NCI-H1436 (cell line): ENCODE measurements around the gene ASXL1.
"Not testable (repeated sequence)": the region's sequence is repeated elsewhere in the genome, so short reads cannot be mapped to it uniquely, and the experiment has no call there.

ENCODE experiments used
- DNase-seq: peaks from one replicate; lab custom pipeline; 2025; lab: John Stamatoyannopoulos, UW

Gene ASXL1

DNA sequence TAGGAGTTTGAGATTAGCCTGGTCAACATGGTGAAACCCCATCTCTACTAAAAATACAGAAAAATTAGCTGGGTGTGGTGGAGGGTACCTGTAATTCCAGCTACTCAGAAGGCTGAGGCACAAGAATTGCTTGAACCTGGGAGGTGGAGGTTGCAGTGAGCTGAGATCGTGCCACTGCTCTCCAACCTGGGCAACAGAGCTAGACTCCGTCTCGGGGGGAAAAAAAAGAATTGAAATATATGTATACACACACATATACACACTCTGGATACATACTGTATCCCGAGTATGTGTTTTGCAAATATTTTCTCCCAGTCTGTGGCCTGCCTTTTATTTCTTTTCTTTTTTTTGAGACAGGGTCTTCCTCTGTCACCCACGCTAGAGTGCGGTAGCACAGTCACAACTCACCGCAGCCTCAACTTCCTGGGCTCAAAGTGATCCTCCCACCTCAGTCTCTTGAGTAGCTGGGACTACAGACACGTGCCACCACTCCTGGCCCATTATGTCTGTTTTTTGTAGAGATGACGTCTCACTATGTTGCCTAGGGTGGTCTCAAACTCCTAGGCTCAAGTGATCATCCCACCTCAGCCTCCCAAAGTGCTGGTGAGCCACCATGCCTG, 49.1 kb downstream of the ASXL1 start:
- DNase-seq: not testable (repeated sequence)

DNA sequence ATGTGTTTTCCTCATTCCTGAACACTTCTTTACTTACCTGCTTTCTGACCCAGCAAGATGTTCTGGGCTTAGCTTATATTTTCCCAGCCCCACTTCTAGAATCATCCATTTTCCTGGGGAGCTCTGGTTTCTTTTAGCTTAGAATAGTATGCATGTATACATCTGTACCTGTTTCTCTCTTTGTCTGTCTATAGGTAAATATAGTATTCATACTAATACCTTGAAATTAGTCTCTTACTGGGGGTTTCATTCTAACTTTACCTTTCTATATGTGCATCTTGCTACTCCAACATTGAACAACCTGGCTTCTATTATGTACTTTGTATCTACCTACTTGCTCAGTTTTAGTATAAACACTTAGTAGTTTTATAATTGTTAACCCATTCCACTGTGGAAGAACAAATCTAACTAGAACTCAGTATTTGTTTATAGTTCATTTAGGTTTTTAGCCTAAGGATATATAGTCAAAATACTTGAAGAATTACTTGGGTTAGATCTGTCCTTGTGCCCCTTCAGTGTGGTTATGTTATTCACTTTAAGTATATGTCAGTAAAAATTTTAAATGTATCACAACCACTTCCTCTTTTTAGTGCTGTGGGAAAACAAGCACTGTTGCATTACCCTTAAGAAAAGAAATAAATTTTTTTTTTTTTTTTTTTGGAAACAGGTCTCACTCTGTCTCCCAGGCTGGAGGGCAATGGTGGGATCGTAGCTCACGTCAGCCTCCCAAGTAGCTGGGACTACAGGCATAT, 54.0 kb downstream of the ASXL1 start:
- DNase-seq: no peak

DNA sequence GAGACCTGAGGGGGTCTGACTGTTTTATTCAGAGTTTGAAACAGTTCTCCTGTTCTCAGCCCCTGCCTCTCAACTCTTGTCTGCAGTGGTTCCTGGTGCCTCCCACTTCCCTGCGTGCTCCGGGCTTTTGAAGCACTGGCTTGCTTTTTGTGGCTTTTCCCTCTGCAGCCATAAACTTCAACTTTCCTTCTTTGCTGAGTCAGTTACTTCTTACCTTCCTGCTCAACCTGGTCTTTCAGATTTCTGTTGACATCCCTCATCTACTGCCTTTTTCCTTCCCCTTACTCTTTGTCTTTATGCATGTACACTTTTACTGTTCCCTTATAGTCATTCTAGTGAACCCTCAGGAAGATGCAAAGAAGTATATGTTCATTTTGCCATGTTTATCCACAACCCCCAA, 57.4 kb downstream of the ASXL1 start:
- no peak for DNase-seq

DNA sequence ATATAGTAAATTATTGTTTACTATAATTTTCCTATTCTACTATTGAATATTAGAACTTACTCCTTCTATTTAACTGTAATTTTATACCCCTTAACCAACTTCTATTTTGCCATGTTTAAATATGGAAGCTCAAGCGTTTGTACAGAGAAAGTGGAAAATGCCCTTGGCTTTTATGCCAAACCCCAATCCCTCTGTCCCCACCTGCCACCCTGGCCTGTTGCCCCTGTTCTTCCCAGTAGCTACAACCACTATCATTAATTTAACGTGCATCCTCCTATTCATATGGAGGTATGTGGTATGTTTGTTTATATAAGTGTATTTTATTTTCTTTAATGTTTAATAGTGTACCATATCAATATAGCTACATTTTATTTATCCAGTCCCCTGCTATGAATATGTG, 58.1 kb downstream of the ASXL1 start:
- no peak for DNase-seq

DNA sequence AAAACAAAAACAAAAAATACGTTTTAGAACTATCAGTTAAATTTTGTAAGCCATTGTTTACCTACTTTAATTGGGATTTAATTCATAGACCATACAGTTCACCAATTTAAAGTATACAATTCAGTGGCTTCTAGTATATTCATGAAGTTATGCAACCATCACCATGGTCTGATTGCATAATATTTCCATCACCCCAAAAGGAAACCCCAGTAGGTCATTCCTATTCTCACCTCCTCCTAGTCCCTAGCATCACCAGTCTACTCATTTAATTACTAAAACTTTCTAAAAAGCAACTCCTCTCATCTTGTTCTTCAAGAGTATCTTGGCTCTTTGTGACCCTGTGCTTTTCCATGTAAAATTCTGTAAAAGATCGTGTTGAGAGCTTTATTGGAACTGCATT, 60.2 kb downstream of the ASXL1 start:
- no peak for DNase-seq

DNA sequence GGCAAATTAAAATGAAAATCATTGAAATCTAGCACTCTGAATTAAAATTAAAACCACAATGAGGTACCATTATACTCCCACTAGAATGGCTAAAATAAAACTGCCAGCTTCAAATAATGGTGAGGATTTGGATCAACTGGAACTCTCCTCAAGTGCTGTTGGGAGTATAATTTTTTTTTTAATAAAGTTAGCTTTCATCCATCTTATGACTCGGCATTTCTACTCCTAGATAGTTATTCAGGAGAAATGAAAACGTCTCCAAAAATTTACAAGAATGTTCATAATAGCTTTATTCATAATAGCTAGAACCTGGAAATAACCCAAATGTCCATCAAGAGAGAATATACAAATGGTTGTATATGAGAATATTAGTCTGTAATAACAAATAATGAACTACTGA, 63.2 kb downstream of the ASXL1 start:
- no peak for DNase-seq

DNA sequence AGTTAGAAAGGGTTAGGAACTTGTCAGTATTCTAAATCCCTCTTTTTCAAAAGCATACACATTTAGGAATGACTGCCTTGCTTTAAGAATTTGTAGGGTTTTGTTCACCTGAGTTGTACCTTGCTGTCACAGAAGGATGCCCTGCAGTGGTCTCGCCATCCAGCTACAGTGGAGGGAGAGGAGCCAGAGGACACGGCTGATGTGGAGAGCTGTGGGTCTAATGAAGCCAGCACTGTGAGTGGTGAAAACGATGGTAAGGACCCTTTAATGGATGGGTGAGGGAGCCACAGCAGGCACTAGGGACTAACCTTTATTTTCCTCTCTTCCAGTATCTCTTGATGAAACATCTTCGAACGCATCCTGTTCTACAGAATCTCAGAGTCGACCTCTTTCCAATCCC, 69.9 kb downstream of the ASXL1 start:
- no peak for DNase-seq

DNA sequence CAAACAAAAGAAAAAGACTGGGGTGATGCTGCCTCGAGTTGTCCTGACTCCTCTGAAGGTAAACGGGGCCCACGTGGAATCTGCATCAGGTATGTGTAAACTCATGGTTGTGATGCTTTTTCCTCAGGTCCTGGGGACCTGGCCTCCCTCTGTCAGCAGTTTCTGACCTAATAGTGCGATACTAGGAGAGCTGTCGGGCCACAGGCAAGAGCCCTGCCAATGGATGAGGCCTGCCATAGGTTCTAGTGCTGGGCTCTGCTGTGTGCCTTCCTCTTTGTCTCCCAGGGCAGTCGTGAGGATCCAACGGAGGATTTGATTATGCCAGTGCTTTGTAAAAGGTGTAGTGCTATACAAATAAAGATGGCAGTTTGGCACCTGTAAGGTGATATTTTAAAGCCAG, 71.2 kb downstream of the ASXL1 start:
- DNase-seq: no peak

DNA sequence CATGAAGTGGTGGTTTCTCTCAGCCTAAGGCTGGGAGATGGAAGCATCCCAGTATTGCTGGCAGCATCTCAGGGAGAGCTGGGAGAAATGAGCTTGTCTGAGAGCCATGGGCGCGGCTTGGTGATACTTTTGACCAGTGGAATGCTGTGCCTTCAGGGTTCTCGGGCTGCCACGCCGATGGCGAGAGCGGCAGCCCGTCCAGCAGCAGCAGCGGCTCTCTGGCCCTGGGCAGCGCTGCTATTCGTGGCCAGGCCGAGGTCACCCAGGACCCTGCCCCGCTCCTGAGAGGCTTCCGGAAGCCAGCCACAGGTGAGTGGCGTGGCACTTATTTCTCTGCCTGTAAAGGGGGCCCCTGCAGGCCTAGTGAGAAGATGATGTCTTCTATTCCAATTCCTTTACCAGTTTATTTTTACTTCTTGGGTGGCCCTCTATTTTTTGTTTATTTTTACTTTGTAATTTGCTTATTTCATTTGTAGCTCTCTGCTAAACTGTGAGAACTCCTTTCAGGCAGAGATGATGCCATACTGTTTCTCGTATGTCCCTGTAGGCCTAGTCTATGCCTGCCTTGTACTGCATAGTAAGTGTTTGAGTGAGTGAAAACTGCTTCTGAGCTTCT, 71.7 kb downstream of the ASXL1 start:
- no peak for DNase-seq

DNA sequence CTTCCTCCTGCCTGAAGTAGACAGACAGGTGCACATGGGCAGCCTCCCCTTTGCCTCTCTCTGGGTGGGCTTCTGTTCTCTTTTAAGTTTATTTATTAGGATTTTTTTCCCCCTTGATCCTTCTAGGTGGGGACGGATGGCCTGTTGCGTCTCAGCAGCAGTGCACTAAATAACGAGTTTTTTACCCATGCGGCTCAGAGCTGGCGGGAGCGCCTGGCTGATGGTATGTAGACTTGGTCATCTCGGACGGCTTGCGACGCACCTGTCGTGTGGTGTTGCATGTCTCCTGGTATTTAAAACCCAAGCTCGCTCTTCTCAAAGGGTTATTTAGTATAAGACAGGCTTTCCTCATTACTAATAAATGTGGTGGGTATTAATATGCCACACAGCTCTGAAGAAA, 73.3 kb downstream of the ASXL1 start:
- DNase-seq: no peak

DNA sequence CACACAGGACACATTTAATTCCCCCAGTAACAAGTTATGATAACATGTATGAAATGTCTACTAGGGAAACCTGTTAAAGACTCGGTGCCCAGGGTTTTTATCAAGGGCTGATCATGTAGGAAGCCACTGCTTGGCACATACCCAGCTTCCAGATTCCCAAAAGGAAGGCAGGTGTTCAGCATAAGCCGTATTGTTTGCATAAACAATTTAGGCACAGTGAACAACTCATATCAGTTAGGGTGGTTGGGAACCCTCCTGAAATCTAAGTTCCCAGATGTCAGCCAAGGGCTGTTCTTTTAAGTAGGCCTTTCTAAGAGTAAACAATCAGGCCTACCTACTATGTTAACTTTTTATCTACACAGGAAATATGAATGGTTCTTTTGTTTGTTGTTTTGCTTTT, 74.1 kb downstream of the ASXL1 start:
- DNase-seq: no peak

DNA sequence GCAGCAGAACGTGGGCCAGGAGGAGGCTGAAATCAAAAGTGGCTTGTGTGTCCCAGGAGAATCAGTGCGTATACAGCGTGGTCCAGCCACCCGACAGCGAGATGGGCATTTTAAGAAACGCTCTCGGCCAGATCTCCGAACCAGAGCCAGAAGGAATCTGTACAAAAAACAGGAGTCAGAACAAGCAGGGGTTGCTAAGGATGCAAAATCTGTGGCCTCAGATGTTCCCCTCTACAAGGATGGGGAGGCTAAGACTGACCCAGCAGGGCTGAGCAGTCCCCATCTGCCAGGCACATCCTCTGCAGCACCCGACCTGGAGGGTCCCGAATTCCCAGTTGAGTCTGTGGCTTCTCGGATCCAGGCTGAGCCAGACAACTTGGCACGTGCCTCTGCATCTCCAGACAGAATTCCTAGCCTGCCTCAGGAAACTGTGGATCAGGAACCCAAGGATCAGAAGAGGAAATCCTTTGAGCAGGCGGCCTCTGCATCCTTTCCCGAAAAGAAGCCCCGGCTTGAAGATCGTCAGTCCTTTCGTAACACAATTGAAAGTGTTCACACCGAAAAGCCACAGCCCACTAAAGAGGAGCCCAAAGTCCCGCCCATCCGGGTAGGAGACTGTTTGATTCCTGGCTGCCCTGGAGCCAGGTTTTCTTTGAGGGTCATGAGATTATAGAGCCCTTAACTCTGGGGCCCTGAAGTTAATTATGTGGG, 75.3 kb downstream of the ASXL1 start:
- DNase-seq: no peak

DNA sequence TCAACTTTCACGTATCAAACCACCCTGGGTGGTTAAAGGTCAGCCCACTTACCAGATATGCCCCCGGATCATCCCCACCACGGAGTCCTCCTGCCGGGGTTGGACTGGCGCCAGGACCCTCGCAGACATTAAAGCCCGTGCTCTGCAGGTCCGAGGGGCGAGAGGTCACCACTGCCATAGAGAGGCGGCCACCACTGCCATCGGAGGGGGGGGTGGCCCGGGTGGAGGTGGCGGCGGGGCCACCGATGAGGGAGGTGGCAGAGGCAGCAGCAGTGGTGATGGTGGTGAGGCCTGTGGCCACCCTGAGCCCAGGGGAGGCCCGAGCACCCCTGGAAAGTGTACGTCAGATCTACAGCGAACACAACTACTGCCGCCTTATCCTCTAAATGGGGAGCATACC, 76.3 kb downstream of the ASXL1 start:
- no peak for DNase-seq

DNA sequence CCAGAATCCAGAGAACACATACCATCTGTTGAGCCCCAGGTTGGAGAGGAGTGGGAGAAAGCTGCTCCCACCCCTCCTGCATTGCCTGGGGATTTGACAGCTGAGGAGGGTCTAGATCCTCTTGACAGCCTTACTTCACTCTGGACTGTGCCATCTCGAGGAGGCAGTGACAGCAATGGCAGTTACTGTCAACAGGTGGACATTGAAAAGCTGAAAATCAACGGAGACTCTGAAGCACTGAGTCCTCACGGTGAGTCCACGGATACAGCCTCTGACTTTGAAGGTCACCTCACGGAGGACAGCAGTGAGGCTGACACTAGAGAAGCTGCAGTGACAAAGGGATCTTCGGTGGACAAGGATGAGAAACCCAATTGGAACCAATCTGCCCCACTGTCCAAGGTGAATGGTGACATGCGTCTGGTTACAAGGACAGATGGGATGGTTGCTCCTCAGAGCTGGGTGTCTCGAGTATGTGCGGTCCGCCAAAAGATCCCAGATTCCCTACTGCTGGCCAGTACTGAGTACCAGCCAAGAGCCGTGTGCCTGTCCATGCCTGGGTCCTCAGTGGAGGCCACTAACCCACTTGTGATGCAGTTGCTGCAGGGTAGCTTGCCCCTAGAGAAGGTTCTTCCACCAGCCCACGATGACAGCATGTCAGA, 77.4 kb downstream of the ASXL1 start:
- DNase-seq: no peak

DNA sequence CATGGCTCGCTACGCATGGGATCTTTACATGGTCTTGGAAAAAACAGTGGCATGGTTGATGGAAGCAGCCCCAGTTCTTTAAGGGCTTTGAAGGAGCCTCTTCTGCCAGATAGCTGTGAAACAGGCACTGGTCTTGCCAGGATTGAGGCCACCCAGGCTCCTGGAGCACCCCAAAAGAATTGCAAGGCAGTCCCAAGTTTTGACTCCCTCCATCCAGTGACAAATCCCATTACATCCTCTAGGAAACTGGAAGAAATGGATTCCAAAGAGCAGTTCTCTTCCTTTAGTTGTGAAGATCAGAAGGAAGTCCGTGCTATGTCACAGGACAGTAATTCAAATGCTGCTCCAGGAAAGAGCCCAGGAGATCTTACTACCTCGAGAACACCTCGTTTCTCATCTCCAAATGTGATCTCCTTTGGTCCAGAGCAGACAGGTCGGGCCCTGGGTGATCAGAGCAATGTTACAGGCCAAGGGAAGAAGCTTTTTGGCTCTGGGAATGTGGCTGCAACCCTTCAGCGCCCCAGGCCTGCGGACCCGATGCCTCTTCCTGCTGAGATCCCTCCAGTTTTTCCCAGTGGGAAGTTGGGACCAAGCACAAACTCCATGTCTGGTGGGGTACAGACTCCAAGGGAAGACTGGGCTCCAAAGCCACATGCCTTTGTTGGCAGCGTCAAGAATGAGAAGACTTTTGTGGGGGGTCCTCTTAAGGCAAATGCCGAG, 78.2 kb downstream of the ASXL1 start:
- DNase-seq: no peak

DNA sequence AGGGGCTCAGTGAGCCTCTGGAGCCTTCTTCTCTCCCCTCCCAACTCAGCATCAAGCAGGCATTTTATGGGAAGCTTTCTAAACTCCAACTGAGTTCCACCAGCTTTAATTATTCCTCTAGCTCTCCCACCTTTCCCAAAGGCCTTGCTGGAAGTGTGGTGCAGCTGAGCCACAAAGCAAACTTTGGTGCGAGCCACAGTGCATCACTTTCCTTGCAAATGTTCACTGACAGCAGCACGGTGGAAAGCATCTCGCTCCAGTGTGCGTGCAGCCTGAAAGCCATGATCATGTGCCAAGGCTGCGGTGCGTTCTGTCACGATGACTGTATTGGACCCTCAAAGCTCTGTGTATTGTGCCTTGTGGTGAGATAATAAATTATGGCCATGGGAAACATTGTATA, 78.8 kb downstream of the ASXL1 start:
- DNase-seq: no peak

DNA sequence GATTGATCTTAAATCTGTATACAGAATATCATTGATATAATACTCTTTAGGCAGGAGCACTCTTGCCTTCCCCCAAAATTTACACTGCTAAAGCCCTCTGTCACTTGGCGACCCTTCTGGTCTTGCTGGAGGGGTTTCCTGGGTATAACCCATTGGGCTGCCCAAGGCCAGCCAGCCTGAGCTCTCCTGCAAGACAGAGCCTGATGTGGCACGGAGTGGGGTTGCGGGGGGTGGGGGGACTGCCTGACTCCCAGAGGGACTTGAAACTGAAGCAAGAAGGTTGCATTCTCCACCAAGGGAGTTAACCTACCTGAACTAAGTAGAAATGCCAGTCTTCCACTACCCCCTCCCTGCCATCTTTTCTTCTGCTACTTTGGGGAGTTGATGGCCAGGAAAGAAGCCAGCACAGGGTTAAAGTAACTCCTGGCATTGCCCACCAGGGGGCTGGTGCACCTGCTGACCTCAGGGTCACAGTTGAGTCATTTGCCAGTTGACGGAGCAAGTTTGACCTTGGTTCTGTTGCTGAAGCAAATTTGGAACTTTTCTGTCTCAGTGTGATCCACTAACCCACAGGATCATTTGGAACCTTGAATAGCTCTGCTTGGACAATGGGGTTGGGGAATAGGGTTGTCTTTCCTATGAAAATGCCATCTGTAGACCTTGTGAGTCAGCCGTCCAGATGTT, 79.4 kb downstream of the ASXL1 start:
- DNase-seq: no peak

DNA sequence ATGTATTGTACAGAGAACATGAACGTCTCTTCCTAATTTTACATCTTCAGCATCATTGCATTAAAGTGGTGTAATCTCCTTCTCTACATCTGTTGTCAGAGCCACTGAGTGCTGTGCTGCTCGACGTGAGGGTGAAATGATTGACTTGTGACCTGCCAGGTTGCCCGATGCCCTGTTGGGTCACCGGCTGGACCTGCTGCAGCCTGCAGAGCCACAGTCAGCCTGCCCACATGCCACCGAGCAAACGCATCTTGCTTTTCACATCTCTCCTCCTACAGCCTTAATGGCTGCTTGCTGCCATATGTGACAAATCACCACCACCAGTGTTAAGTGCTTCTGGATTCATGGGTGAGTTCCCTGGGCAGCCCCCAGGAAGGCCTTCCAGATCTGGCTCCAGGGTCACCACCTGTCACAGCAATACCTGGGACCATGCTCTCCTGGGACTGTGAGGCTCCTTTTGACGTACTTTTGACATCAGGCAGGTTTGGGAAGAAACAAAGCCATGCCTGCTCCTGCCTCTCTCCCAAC, 80.3 kb downstream of the ASXL1 start:
- no peak for DNase-seq

DNA sequence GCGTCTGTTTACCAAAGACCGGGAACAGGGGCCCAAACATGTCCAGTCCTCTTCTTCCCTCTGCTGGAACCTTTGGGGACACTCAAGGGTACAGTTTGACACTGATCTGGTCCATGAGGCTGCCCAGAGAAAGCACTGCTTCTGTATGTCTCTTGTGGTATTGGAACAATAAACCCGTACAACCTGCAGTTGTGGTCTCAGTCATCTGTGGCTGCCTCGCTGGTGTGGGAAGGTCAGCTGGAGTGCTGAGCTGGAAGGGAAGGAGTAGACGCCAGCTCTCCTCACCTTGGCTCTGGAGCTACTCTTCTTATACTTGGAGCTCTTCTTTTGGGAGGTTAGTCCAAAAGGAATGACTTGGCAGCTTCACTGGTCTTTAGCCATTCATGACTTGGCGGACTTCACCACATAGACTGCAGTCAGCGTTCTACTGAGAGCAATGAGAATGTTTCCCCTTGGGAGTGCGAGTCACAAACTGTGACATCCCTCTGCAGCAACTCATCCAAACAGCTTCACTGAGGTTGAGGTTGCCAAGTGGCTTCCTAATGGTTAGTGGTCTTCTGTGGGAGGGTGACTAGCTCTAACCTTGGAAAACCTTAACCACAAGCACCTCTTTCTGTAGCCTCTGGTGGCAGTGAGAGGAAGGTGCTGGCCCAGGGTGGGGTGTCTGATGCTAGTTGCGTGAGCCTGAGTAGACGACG, 81.2 kb downstream of the ASXL1 start:
- DNase-seq: no peak

DNA sequence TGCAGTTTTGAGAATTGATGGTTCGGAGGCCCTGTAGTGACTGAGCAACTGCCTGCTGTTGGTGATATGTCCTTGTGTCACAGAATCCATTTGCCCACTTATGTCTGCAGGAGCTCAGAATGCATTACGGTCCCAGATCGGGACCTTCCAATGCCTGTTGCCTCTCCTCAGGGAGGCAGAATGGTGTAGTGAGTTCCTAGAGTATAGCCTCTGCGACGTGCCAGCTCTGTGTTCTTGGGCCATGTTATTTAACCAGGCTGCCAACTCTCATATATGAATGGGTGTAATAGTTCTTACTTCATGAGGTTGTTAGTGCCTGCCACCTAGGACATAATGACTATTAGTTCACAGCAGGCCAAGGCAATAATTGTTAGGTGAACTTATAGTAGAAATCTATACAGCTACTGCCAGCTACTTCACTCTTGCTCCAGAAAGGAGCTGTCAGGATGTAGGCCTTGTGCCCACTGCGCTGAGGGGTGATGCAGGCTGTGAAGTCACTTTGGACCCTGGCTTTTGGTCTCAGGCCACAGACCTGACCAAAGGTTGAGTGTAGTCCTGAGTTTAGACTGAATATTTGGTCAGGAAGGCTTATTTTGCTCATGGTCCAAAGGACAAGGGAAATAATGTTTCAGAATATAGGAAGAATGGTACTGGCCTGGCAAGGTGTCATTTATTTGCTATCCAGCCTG, 82.1 kb downstream of the ASXL1 start:
- no peak for DNase-seq
